PC-3 (cell line): ENCODE measurements around the gene CFAP299. TPM values are rescaled to one million over a fixed set of nuclear protein-coding genes. Genes with fewer than 3 reads are reported as not detected.

Experiments used
- ATAC-seq: fragments of 200-7000 bp; cut with Tn5 transposase; 2 replicates; pipeline ENCODE4 v1.9.1; 2020; ENCODE audit warnings: mild to moderate bottlenecking, moderate library complexity
- BruUV-seq: library from RNA; stranded (reverse); fragments of 400-500 nt; replicated peaks from 2 replicates; lab custom pipeline; 2021; lab: Mats Ljungman, UMichigan
- CTCF ChIA-PET: fragments of 300-600 bp; sonication (Branson Sonifier 250); formaldehyde crosslinking; loops from one replicate; lab custom pipeline; 2022; ENCODE audit warnings: antibody characterized with exemption; lab: Charles Lee
- POLR2A ChIA-PET: fragments of 300-600 bp; sonication (Branson Sonifier 250); formaldehyde crosslinking; loops from one replicate; lab custom pipeline; 2022; ENCODE audit warnings: antibody characterized with exemption; ENCODE audit not compliant: unreplicated experiment; lab: Charles Lee
- DNase-seq: peaks from one replicate; pipeline ENCODE4 v3.0.0-alpha.2; 2015
- H2AFZ ChIP-seq: fragments of 300-600 bp; sonication (generic); 2 replicates; pipeline ENCODE4 v1.6.0; 2016; ENCODE audit warnings: antibody characterized with exemption, low read length
- H3F3A ChIP-seq: fragments of 300-600 bp; sonication (generic); one replicate; pipeline ENCODE4 v1.6.0; 2017; ENCODE audit warnings: antibody characterized with exemption, low read length, control low read depth, mild to moderate bottlenecking; ENCODE audit not compliant: unreplicated experiment
- H3K27ac ChIP-seq: fragments of 300-600 bp; sonication (generic); 2 replicates; pipeline ENCODE4 v1.5.1; 2016; ENCODE audit warnings: mild to moderate bottlenecking, low read length
- H3K27me3 ChIP-seq: fragments of 300-600 bp; sonication (generic); 2 replicates; pipeline ENCODE4 v1.6.1; 2016; ENCODE audit warnings: low read length, mixed read lengths
- H3K36me3 ChIP-seq: fragments of 300-600 bp; sonication (generic); 2 replicates; pipeline ENCODE4 v1.6.1; 2016; ENCODE audit warnings: low read depth, mixed run types, low read length, mixed read lengths
- H3K4me1 ChIP-seq: fragments of 300-600 bp; sonication (generic); 2 replicates; pipeline ENCODE4 v1.5.1; 2016; ENCODE audit warnings: low read length; ENCODE audit not compliant: insufficient read depth
- H3K4me2 ChIP-seq: fragments of 300-600 bp; sonication (generic); 2 replicates; pipeline ENCODE4 v1.6.0; 2016; ENCODE audit warnings: low read length
- H3K4me3 ChIP-seq: fragments of 300-600 bp; sonication (generic); 2 replicates; pipeline ENCODE4 v1.5.1; 2016; ENCODE audit warnings: mild to moderate bottlenecking, low read length, mixed read lengths
- H3K79me2 ChIP-seq: fragments of 300-600 bp; sonication (generic); 2 replicates; pipeline ENCODE4 v1.6.1; 2017; ENCODE audit warnings: low read length, mixed read lengths
- H3K9ac ChIP-seq: fragments of 300-600 bp; sonication (generic); 2 replicates; pipeline ENCODE4 v1.6.0; 2016; ENCODE audit warnings: mild to moderate bottlenecking, low read length
- H3K9me2 ChIP-seq: fragments of 300-600 bp; sonication (generic); replicated peaks from 2 replicates; pipeline ENCODE4 v1.6.1; 2016; ENCODE audit warnings: mixed run types, low read length, mixed read lengths
- H3K9me3 ChIP-seq: fragments of 300-600 bp; sonication (generic); 2 replicates; pipeline ENCODE4 v1.6.1; 2016; ENCODE audit warnings: low read length, mixed read lengths
- H4K20me1 ChIP-seq: fragments of 300-600 bp; sonication (generic); 2 replicates; pipeline ENCODE4 v1.6.1; 2016; ENCODE audit warnings: low read length, mixed read lengths
- CTCF ChIP-seq: fragments of 300-600 bp; sonication (generic); conservative IDR thresholded peaks from 2 replicates; pipeline ENCODE4 v1.5.1; 2017; ENCODE audit warnings: antibody characterized with exemption, low read depth, mild to moderate bottlenecking, low read length
- EZH2 ChIP-seq: fragments of 300-600 bp; sonication (generic); IDR thresholded peaks from one replicate; pipeline ENCODE4 v1.6.1; 2017; ENCODE audit warnings: antibody characterized with exemption, mild to moderate bottlenecking, low read length; ENCODE audit not compliant: unreplicated experiment
- EZH2phosphoT487 ChIP-seq: fragments of 300-600 bp; sonication (generic); IDR thresholded peaks from 2 replicates; pipeline ENCODE4 v1.6.1; 2018; ENCODE audit warnings: mild to moderate bottlenecking, antibody characterized with exemption, low read length, borderline replicate concordance
- intact Hi-C: fragments of 100-400 bp; cut with micrococcal nuclease; formaldehyde crosslinking; loops from 2 replicates; pipeline ENCODE4 v1.9.0; 2023
- total RNA-seq: library from RNA; depleted of rRNA; stranded (reverse); fragments of >200 nt; gene quantifications from 2 replicates; pipeline ENCODE4 v1.2.3, GENCODE V29; 2014

The CFAP299 gene
- total RNA-seq, 1 experiment from 2014 or later, result not detected

GRCh38 chr4:80921441-80921840 lies 585.9 kb downstream of the CFAP299 start:
- CTCF ChIA-PET, result no interaction called here

GRCh38 chr4:80922941-80923340 lies 587.4 kb downstream of the CFAP299 start:
- BruUV-seq, result no TSS peak
- Histone ChIP-seq H3K4me2 (no peak overlapping the region), H3K9ac (no peak overlapping the region), H3K27me3 (no peaks in the 10 kb centered on the region), H3F3A (no peaks in the 10 kb centered on the region), H3K79me2 (no peaks in the 10 kb centered on the region), H3K9me3 (no peaks in the 10 kb centered on the region), H2AFZ (no peak overlapping the region), H3K4me3 (no peak overlapping the region), H3K9me2 (no peaks in the 10 kb centered on the region), H3K36me3 (no peaks in the 10 kb centered on the region), H3K27ac (no peak overlapping the region), H4K20me1 (no peaks in the 10 kb centered on the region), H3K4me1 (peaks cover 19% of the 10 kb centered on the region)
- DNase-seq (no peak), ATAC-seq (no peak)
- POLR2A ChIA-PET, result no interaction called here
- intact Hi-C loops, result no loop called here
- CTCF ChIA-PET, result no interaction called here
- TF ChIP-seq EZH2 (no peak), EZH2phosphoT487 (no peak), CTCF (no peak)

More at GRCh38 chr4:80921441-80921840, 585.9 kb downstream of the CFAP299 start:
- H3K4me3 ChIP-seq, result no peak overlapping the region
- H3K9me2 ChIP-seq, result no peaks in the 10 kb centered on the region
- TF ChIP-seq EZH2phosphoT487 (no peak), EZH2 (no peak), CTCF (no peak)
- intact Hi-C loops, result no loop called here
- DNase-seq, result peak; percentile 47
- H3K27me3 ChIP-seq, result no peaks in the 10 kb centered on the region
- H3F3A ChIP-seq, result no peaks in the 10 kb centered on the region
- POLR2A ChIA-PET, result no interaction called here
- peaks cover 16% of the 10 kb centered on the region for H3K4me1 ChIP-seq
- H3K4me2 ChIP-seq, result peak overlapping the region; percentile 26; the same call in 1 of the 2 replicates
- H3K36me3 ChIP-seq, result no peaks in the 10 kb centered on the region
- no TSS peak for BruUV-seq
- H3K9ac ChIP-seq, result no peak overlapping the region
- no peak overlapping the region for H3K27ac ChIP-seq
- 0 out of 2 replicates have a peak overlapping the region, but pooled peaks have one; percentile 29 for H2AFZ ChIP-seq
- ATAC-seq, result no peak
- no peaks in the 10 kb centered on the region for H4K20me1 ChIP-seq
- H3K9me3 ChIP-seq, result no peaks in the 10 kb centered on the region
- H3K79me2 ChIP-seq, result no peaks in the 10 kb centered on the region

- H3K9ac ChIP-seq, result no peak overlapping the region
- intact Hi-C loops, result no loop called here
Measured at GRCh38 chr4:80925293-80925692, 589.8 kb downstream of the CFAP299 start.

More at GRCh38 chr4:80925293-80925692, 589.8 kb downstream of the CFAP299 start:
- TF ChIP-seq CTCF (no peak), EZH2 (no peak), EZH2phosphoT487 (no peak)
- Histone ChIP-seq H3K27ac (no peak overlapping the region), H3K27me3 (no peaks in the 10 kb centered on the region), H3K4me3 (no peak overlapping the region), H4K20me1 (no peaks in the 10 kb centered on the region), H3F3A (no peaks in the 10 kb centered on the region), H3K4me1 (peaks cover 16% of the 10 kb centered on the region), H3K9me3 (no peaks in the 10 kb centered on the region), H3K9me2 (no peaks in the 10 kb centered on the region), H2AFZ (no peak overlapping the region), H3K4me2 (no peak overlapping the region), H3K79me2 (no peaks in the 10 kb centered on the region), H3K36me3 (no peaks in the 10 kb centered on the region)
- CTCF ChIA-PET, result no interaction called here
- DNase-seq (no peak), ATAC-seq (no peak)
- POLR2A ChIA-PET, result no interaction called here
- BruUV-seq, result no TSS peak
